K562 (cell line): ENCODE results near the gene IPP. TPM values are rescaled to one million over a fixed set of nuclear protein-coding genes. Genes with fewer than 3 reads are reported as not detected.

Experiments
- ATAC-seq: fragments of 200-7000 bp; cut with Tn5 transposase; 3 replicates; pipeline ENCODE4 v1.9.1; 2020; ENCODE audit warnings: moderate library complexity
- BruUV-seq: library from RNA; stranded (reverse); fragments of 400-500 nt; replicated peaks from 2 replicates; lab custom pipeline; 2021; lab: Mats Ljungman, UMichigan
- CTCF ChIA-PET: fragments of 300-600 bp; formaldehyde crosslinking; extraction: SDS; loops from one replicate; lab custom pipeline; 2021; ENCODE audit warnings: low intra/inter-chr PET ratio; lab: Yijun Ruan, JAX
- POLR2A ChIA-PET: fragments of 300-600, 350-650 bp; sonication (Branson Sonifier 250); formaldehyde crosslinking; extraction: SDS; loops from one replicate; lab custom pipeline; 2021; ENCODE audit warnings: antibody characterized with exemption, inconsistent platforms; lab: Yijun Ruan, JAX
- DNase-seq, 4 experiments: peaks; one replicate each; pipeline versions ENCODE4 v3.0.0 to v3.0.0-alpha.2; 2011 to 2018; ENCODE audit warnings: low spot score in 3 of 4, mixed read lengths in 3 of 4; ENCODE audit errors: extremely low read depth in 1 of 4
- FAIRE-seq: peaks from 2 replicates; lab custom pipeline; 2011; peaks lifted over from hg19 to GRCh38; lab: Jason Lieb, UNC
- H2AFZ ChIP-seq: 2 replicates; pipeline ENCODE4 v1.6.0; 2011; ENCODE audit warnings: low read depth, low read length, control low read depth, inconsistent platforms
- H3K27ac ChIP-seq: fragments of 200-600 bp; 3 replicates; pipeline ENCODE4 v1.8.0; 2011; ENCODE audit warnings: low read depth, mild to moderate bottlenecking, control low read depth, inconsistent platforms, low read length, moderate library complexity, mixed read lengths; ENCODE audit errors: extremely low read depth
- H3K27me3 ChIP-seq, 2 experiments: fragments of 300-600 bp in 1 of 2; 2 replicates in 1 of 2; 3 replicates in 1 of 2; pipeline versions ENCODE4 v1.6.0 to v1.8.0; 2011; ENCODE audit warnings: inconsistent platforms in 2 of 2, low read length in 2 of 2, mild to moderate bottlenecking in 1 of 2, mixed read lengths in 1 of 2, moderate library complexity in 1 of 2; ENCODE audit not compliant: control insufficient read depth in 2 of 2, insufficient read depth in 2 of 2
- H3K36me3 ChIP-seq: fragments of 300-600 bp; 3 replicates; pipeline ENCODE4 v1.8.0; 2011; ENCODE audit warnings: mild to moderate bottlenecking, low read length, inconsistent platforms; ENCODE audit not compliant: control insufficient read depth, insufficient read depth
- H3K4me1 ChIP-seq, 2 experiments: fragments of 200-600 bp in 1 of 2; replicated peaks in 1 of 2; 2 replicates in 1 of 2; 3 replicates in 1 of 2; pipeline versions ENCODE4 v1.5.1 to v1.8.0; 2011; ENCODE audit warnings: inconsistent platforms in 2 of 2, low read length in 2 of 2, mild to moderate bottlenecking in 1 of 2, mixed read lengths in 1 of 2, moderate library complexity in 1 of 2; ENCODE audit not compliant: control insufficient read depth in 2 of 2, insufficient read depth in 2 of 2
- H3K4me2 ChIP-seq: 2 replicates; pipeline ENCODE4 v1.6.1; 2011; ENCODE audit warnings: low read length, control low read depth, inconsistent platforms, mixed read lengths; ENCODE audit not compliant: insufficient read depth
- H3K4me3 ChIP-seq: fragments of 200-600 bp; sonication (generic), shearing (Covaris generic); 2 replicates; pipeline ENCODE4 v1.5.1; 2016; ENCODE audit warnings: control low read depth, inconsistent platforms
- H3K79me2 ChIP-seq: fragments of 200-600 bp; 3 replicates; pipeline ENCODE4 v1.8.0; 2011; ENCODE audit warnings: low read length, inconsistent platforms; ENCODE audit not compliant: control insufficient read depth, insufficient read depth
- H3K9ac ChIP-seq, 2 experiments: 2 replicates each; pipeline versions ENCODE4 v1.6.0 to v1.6.1; 2011; ENCODE audit warnings: low read depth in 2 of 2, low read length in 2 of 2, control low read depth in 1 of 2, inconsistent platforms in 1 of 2, mild to moderate bottlenecking in 1 of 2, mixed read lengths in 1 of 2; ENCODE audit not compliant: insufficient read depth in 1 of 2
- H3K9me1 ChIP-seq: one replicate; pipeline ENCODE4 v1.6.0; 2011; ENCODE audit warnings: inconsistent platforms, mild to moderate bottlenecking, low read length, moderate library complexity; ENCODE audit not compliant: control insufficient read depth, insufficient read depth
- H3K9me3 ChIP-seq: replicated peaks from 2 replicates; pipeline ENCODE4 v1.5.1; 2011; ENCODE audit warnings: low read depth, low read length, inconsistent platforms; ENCODE audit not compliant: control insufficient read depth, insufficient read depth
- H4K20me1 ChIP-seq: replicated peaks from 2 replicates; pipeline ENCODE4 v1.6.1; 2011; ENCODE audit warnings: low read length, inconsistent platforms, mixed read lengths; ENCODE audit not compliant: control insufficient read depth, insufficient read depth
- BCLAF1 ChIP-seq, 2 experiments: fragments of 450-650 bp in 1 of 2; IDR thresholded peaks; 2 replicates each; pipeline ENCODE4 v1.6.1; 2011 to 2017; ENCODE audit warnings: low read depth in 2 of 2, antibody characterized with exemption in 1 of 2, borderline replicate concordance in 1 of 2, low read length in 1 of 2, mild to moderate bottlenecking in 1 of 2, mixed read lengths in 1 of 2; ENCODE audit not compliant: control insufficient read depth in 1 of 2
- EP400 ChIP-seq: fragments of 450-650 bp; IDR thresholded peaks from 2 replicates; pipeline ENCODE4 v1.6.1; 2017; ENCODE audit warnings: antibody characterized with exemption, mild to moderate bottlenecking, moderate library complexity
- GATAD2A ChIP-seq: fragments of 450-650 bp; IDR thresholded peaks from 2 replicates; pipeline ENCODE4 v1.6.1; 2017
- KAT8 ChIP-seq: fragments of 450-650 bp; IDR thresholded peaks from 2 replicates; pipeline ENCODE4 v1.6.1; 2016; ENCODE audit warnings: low read depth, mild to moderate bottlenecking
- LCOR ChIP-seq: sonication (generic); formaldehyde crosslinking; IDR thresholded peaks from 2 replicates; pipeline ENCODE4 v1.8.0; 2022; ENCODE audit warnings: mild to moderate bottlenecking, missing genetic modification reagents
- MEIS2 ChIP-seq: fragments of 450-650 bp; IDR thresholded peaks from 2 replicates; pipeline ENCODE4 v1.6.1; 2014; ENCODE audit warnings: mild to moderate bottlenecking; ENCODE audit not compliant: partially characterized antibody
- PKNOX1 ChIP-seq: fragments of 450-650 bp; IDR thresholded peaks from 2 replicates; pipeline ENCODE4 v1.6.1; 2016
- SNRNP70 ChIP-seq: fragments of 200-400 bp; formaldehyde crosslinking; optimal IDR thresholded peaks from 2 replicates; pipeline ENCODE3; 2017; ENCODE audit warnings: low read depth, low read length
- SRSF9 ChIP-seq: fragments of 200-400 bp; formaldehyde crosslinking; IDR thresholded peaks from 2 replicates; pipeline ENCODE4 v1.6.1; 2017; ENCODE audit warnings: low read depth, low read length, borderline replicate concordance
- XRCC3 ChIP-seq: fragments of 450-650 bp; IDR thresholded peaks from 2 replicates; pipeline ENCODE4 v1.6.1; 2017; ENCODE audit warnings: mild to moderate bottlenecking, moderate library complexity
- ZNF174 ChIP-seq: fragments of 250-450 bp; sonication (Bioruptor Pico); IDR thresholded peaks from 2 replicates; pipeline ENCODE4 v1.4.0; 2020; ENCODE audit warnings: mild to moderate bottlenecking
- ZNF507 ChIP-seq: conservative IDR thresholded peaks from 2 replicates; pipeline ENCODE4 v1.6.1; 2017; ENCODE audit warnings: missing genetic modification characterization, missing compliant biosample characterization
- ZNF668 ChIP-seq: fragments of 250-450 bp; sonication (Bioruptor Pico); IDR thresholded peaks from 2 replicates; pipeline ENCODE4 v1.8.0; 2022; ENCODE audit warnings: mild to moderate bottlenecking, inconsistent platforms
- WGBS: fragments of 100-300 bp; shearing (Covaris generic); methylation state at CpG from one replicate; pipeline ENCODE4 v1.1.6; 2016; ENCODE audit warnings: low coverage, mixed read lengths; ENCODE audit not compliant: insufficient coverage; ENCODE audit errors: missing lambda C conversion rate; 5-methylcytosine and 5-hydroxymethylcytosine counted together
- in situ Hi-C: fragments of 300-500 bp; cut with MboI; formaldehyde crosslinking; loops from 4 replicates; pipeline ENCODE4 v1.15.0; 2018; ENCODE audit warnings: inconsistent platforms, mixed read lengths
- intact Hi-C: fragments of 100-400 bp; cut with micrococcal nuclease; formaldehyde crosslinking; loops from 2 replicates; pipeline ENCODE4 v1.14.2; 2022
- polyA plus RNA-seq, 8 experiments: library from polyadenylated mRNA; depleted of rRNA in 4 of 8; stranded (reverse) in 5 of 8; unstranded in 3 of 8; fragments of >200 nt; fragmentation: Nextera tagmentation in 2 of 8; fragmentation: Illumina TruSeq in 1 of 8; extraction: Ambion mirVana in 2 of 8; extraction: Trizol in 1 of 8; gene quantifications; 2 replicates each; pipeline versions ENCODE4 v1.2.1 to v1.2.3, GENCODE V29; 2011 to 2014; ENCODE audit warnings: inconsistent platforms in 1 of 8, missing spikeins in 1 of 8
- total RNA-seq, 7 experiments: library from RNA; depleted of rRNA in 6 of 7; stranded (reverse); fragments of >200 nt in 6 of 7; fragmentation: Illumina TruSeq in 2 of 7; extraction: Trizol in 2 of 7; gene quantifications; 2 replicates each; pipeline versions ENCODE4 v1.2.1 to v1.2.3, GENCODE V29; 2011 to 2021; ENCODE audit warnings: low replicate concordance in 1 of 7

Gene IPP
- total and polyA plus RNA-seq, 9 of the 15 experiments (the other 6 are each of a cell fraction or from before 2014, with no cell fraction given) = 6.9 to 15.1 (median 9.7) TPM

- FAIRE-seq = peak; percentile 63
- no peaks in the 10 kb centered on the region for H3K79me2 ChIP-seq
- ChIA-PET POLR2A (interaction anchor here (0.7 to 2.8 kb wide), 3 partner anchors 9 to 44 kb away, joined by 3 to 16 read pairs (median 3); no protein-coding TSS in a partner anchor), CTCF (no interaction called here)
- H3K9ac ChIP-seq = no peak overlapping the region
- BruUV-seq = no TSS peak
- WGBS = 9% methylated on average over 3 of the region's 3 CpGs
- no peak for DNase-seq
- no peaks in the 10 kb centered on the region for H3K9me3 ChIP-seq
- H3K4me3 ChIP-seq = no peak overlapping the region
- peak overlapping the region; percentile 35; the same call in 1 of the 2 replicates for H2AFZ ChIP-seq
- in situ Hi-C loops (no loop called here), intact Hi-C loops (no loop called here)
- no peaks in the 10 kb centered on the region for H3K27me3 ChIP-seq
- H3K9me1 ChIP-seq = no peaks in the 10 kb centered on the region
- no peak overlapping the region for H3K4me2 ChIP-seq
- H3K4me1 ChIP-seq = peaks cover 0 to 3% of the 10 kb centered on the region in 2 experiments; a peak in 1 of 5 replicates
- ATAC-seq = no peak
- no peaks in the 10 kb centered on the region for H3K36me3 ChIP-seq
- TF ChIP-seq EP400 = no peak
- peak; percentile 65 for TF ChIP-seq MEIS2
- peak; percentile 33; the same call in 1 of the 2 replicates for TF ChIP-seq PKNOX1
- H4K20me1 ChIP-seq = no peaks in the 10 kb centered on the region
- H3K27ac ChIP-seq = no peak overlapping the region
Observed at GRCh38 chr1:45762291-45762690, 11.8 kb upstream of the IPP start.

- Histone ChIP-seq H3K27me3 (no peaks in the 10 kb centered on the region), H3K36me3 (no peaks in the 10 kb centered on the region), H2AFZ (peak overlapping the region; percentile 51; the same call in 1 of the 2 replicates), H3K4me3 (no peak overlapping the region), H3K9ac (no peak overlapping the region), H3K4me1 (peaks cover 14 to 38% of the 10 kb centered on the region in 2 experiments), H3K9me1 (no peaks in the 10 kb centered on the region), H4K20me1 (no peaks in the 10 kb centered on the region), H3K79me2 (no peaks in the 10 kb centered on the region), H3K27ac (no peak overlapping the region), H3K4me2 (no peak overlapping the region), H3K9me3 (no peaks in the 10 kb centered on the region)
- DNase-seq (no peak), FAIRE-seq (no peak), ATAC-seq (no peak)
- in situ Hi-C loops = no loop called here
- intact Hi-C loops = no loop called here
- CTCF ChIA-PET = interaction anchor here (0.6 kb wide), 1 partner anchor 19 kb away, joined by 3 read pairs; no protein-coding TSS in a partner anchor
- POLR2A ChIA-PET = interaction anchor here (1.5 kb wide), 1 partner anchor 9 kb away, joined by 3 read pairs; no protein-coding TSS in a partner anchor
- BruUV-seq = no TSS peak
- 15% methylated on average over 5 of the region's 5 CpGs for WGBS
- TF ChIP-seq XRCC3 = no peak
- TF ChIP-seq ZNF668 (CRISPR knock-in tag) = no peak
- TF ChIP-seq SRSF9 = no peak
- no peak for TF ChIP-seq ZNF507 (tag)
- no peak for TF ChIP-seq BCLAF1 (IDR thresholded peaks at IDR 0.05; ENCODE audit: borderline replicate concordance in 1 of 2, control insufficient read depth in 1 of 2, low read depth in 2 of 2, low read length in 1 of 2)
- no peak for TF ChIP-seq ZNF174 (CRISPR knock-in tag)
- no peak for TF ChIP-seq SNRNP70
- no peak for TF ChIP-seq KAT8
- no peak for TF ChIP-seq LCOR (CRISPR knock-in tag)
- TF ChIP-seq GATAD2A = no peak
Observed at GRCh38 chr1:45755697-45756096, 5.2 kb upstream of the IPP start.
